Keratinocyte (primary cell): ENCODE measurements around the gene INTS1. TPM values are rescaled to one million over a fixed set of nuclear protein-coding genes. Genes with fewer than 3 reads are reported as not detected.

Source experiments
- DNase-seq: peaks from one replicate; pipeline ENCODE4 v3.0.0-alpha.2; 2011; ENCODE audit warnings: low read depth, missing footprints, low spot score
- FAIRE-seq: peaks from 2 replicates; lab custom pipeline; 2011; peaks lifted over from hg19 to GRCh38; lab: Jason Lieb, UNC
- H2AFZ ChIP-seq: 2 replicates; pipeline ENCODE4 v1.6.0; 2012; ENCODE audit warnings: low read length, control low read depth, inconsistent platforms; ENCODE audit not compliant: control insufficient read depth
- H3K27ac ChIP-seq: 2 replicates; pipeline ENCODE4 v1.5.1; 2011; ENCODE audit warnings: low read length; ENCODE audit not compliant: control insufficient read depth, insufficient read depth
- H3K27me3 ChIP-seq: 3 replicates; pipeline ENCODE4 v1.6.0; 2011; ENCODE audit warnings: low read length; ENCODE audit not compliant: control insufficient read depth, insufficient read depth; ENCODE audit errors: extremely low read depth
- H3K36me3 ChIP-seq, 2 experiments: 2 replicates in 1 of 2; 3 replicates in 1 of 2; pipeline ENCODE4 v1.5.1; 2011; ENCODE audit warnings: low read length in 2 of 2, mild to moderate bottlenecking in 1 of 2; ENCODE audit not compliant: control insufficient read depth in 2 of 2, insufficient read depth in 2 of 2; ENCODE audit errors: extremely low read depth in 1 of 2
- H3K4me1 ChIP-seq: 3 replicates; pipeline ENCODE4 v1.5.1; 2011; ENCODE audit warnings: low read length; ENCODE audit not compliant: control insufficient read depth, insufficient read depth; ENCODE audit errors: extremely low read depth
- H3K4me2 ChIP-seq: 3 replicates; pipeline ENCODE4 v1.6.0; 2011; ENCODE audit warnings: low read depth, low read length; ENCODE audit not compliant: control insufficient read depth, insufficient read depth; ENCODE audit errors: extremely low read depth
- H3K4me3 ChIP-seq, 3 experiments: fragments of 200-600 bp in 1 of 3; sonication (generic) in 1 of 3; 2 replicates in 2 of 3; 3 replicates in 1 of 3; pipeline ENCODE4 v1.5.1; 2011 to 2016; ENCODE audit warnings: low read length in 3 of 3, mild to moderate bottlenecking in 3 of 3, control low read depth in 2 of 3, inconsistent platforms in 1 of 3, low read depth in 1 of 3, mixed read lengths in 1 of 3, mixed run types in 1 of 3, moderate library complexity in 1 of 3; ENCODE audit not compliant: control insufficient read depth in 2 of 3, insufficient read depth in 2 of 3; ENCODE audit errors: extremely low read depth in 1 of 3
- H3K79me2 ChIP-seq: 2 replicates; pipeline ENCODE4 v1.6.0; 2012; ENCODE audit warnings: low read length; ENCODE audit not compliant: control insufficient read depth, insufficient read depth
- H3K9ac ChIP-seq: 3 replicates; pipeline ENCODE4 v1.6.0; 2011; ENCODE audit warnings: low read length; ENCODE audit not compliant: control insufficient read depth, insufficient read depth; ENCODE audit errors: extremely low read depth
- H3K9me1 ChIP-seq: 3 replicates; pipeline ENCODE4 v1.6.0; 2011; ENCODE audit warnings: low read length; ENCODE audit not compliant: control insufficient read depth, insufficient read depth; ENCODE audit errors: extremely low read depth
- H3K9me3 ChIP-seq: 2 replicates; pipeline ENCODE4 v1.5.1; 2012; ENCODE audit warnings: low read depth, low read length; ENCODE audit not compliant: control insufficient read depth
- H4K20me1 ChIP-seq: 3 replicates; pipeline ENCODE4 v1.6.0; 2011; ENCODE audit warnings: low read length; ENCODE audit not compliant: control insufficient read depth, insufficient read depth; ENCODE audit errors: extremely low read depth
- EZH2 ChIP-seq: IDR thresholded peaks from one replicate; pipeline ENCODE4 v1.6.1; 2012; ENCODE audit warnings: inconsistent platforms, mild to moderate bottlenecking, low read length, moderate library complexity
- dilution Hi-C: fragments of 300-500 bp; cut with MboI; formaldehyde crosslinking; loops from one replicate; pipeline ENCODE4 v1.7.0; 2020; ENCODE audit warnings: low sequenced_read_pairs; ENCODE audit not compliant: extremely low pct_ligation_motif_present
- polyA plus RNA-seq, 5 experiments: library from polyadenylated mRNA; depleted of rRNA in 3 of 5; stranded (reverse) in 3 of 5; stranded (forward) in 1 of 5; unstranded in 1 of 5; fragments of >200 nt; gene quantifications; 1 replicate in 1 of 5; 2 replicates in 3 of 5; 3 replicates in 1 of 5; pipeline versions ENCODE4 v1.2.1 to v1.2.3, GENCODE V29; 2011 to 2012; ENCODE audit warnings: missing spikeins in 2 of 5, low read depth in 1 of 5, low replicate concordance in 1 of 5
- TF ChIP-seq, protein P1 (sequence below), 3 experiments: IDR thresholded peaks in 1 of 3; conservative IDR thresholded peaks in 1 of 3; optimal IDR thresholded peaks in 1 of 3; 2 replicates in 2 of 3; 3 replicates in 1 of 3; pipeline versions ENCODE3 to v1.5.1; 2011; ENCODE audit warnings: low read length in 3 of 3, mild to moderate bottlenecking in 3 of 3, moderate library complexity in 2 of 3, control low read depth in 1 of 3, inconsistent platforms in 1 of 3; ENCODE audit not compliant: insufficient read depth in 2 of 3; ENCODE audit errors: extremely low read depth in 1 of 3

The INTS1 gene
- polyA plus RNA-seq, 1 donor (not counting 4 experiments of a cell fraction or from before 2014, with no cell fraction given), result 10.6 TPM

DNA sequence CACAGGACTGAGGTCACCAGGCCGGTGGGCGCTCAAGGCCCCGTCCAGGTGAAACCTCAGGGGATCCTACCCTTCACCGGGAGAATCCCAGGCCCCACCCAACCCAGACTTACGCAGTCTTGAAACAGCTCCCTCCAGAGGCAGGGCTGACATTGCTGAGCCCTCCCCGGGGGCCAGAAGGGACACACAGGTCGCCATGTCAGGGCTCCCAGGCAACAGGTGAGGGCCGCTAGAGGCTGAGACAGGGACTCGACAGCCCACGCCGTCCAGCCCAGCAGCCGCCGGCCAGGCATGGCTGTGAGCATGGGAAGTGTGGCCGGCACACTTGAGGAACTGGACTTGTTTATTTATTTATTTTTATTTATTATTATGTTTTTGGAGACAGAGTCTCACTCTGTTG, 55.2 kb downstream of the INTS1 start:
- Histone ChIP-seq H3K27me3 (no peaks in the 10 kb centered on the region), H3K4me3 (no peak overlapping the region), H3K9me1 (no peaks in the 10 kb centered on the region), H4K20me1 (no peaks in the 10 kb centered on the region), H3K4me2 (no peak overlapping the region), H3K79me2 (peaks cover 24% of the 10 kb centered on the region), H3K36me3 (peaks cover 0 to 5% of the 10 kb centered on the region in 2 experiments), H3K27ac (no peak overlapping the region), H3K4me1 (peaks cover 12% of the 10 kb centered on the region), H3K9me3 (no peaks in the 10 kb centered on the region), H2AFZ (no peak overlapping the region), H3K9ac (no peak overlapping the region)
- DNase-seq, result no peak
- dilution Hi-C loops, result no loop called here
- FAIRE-seq, result no peak
- TF ChIP-seq EZH2, result no peak
- TF ChIP-seq, protein P1, sequence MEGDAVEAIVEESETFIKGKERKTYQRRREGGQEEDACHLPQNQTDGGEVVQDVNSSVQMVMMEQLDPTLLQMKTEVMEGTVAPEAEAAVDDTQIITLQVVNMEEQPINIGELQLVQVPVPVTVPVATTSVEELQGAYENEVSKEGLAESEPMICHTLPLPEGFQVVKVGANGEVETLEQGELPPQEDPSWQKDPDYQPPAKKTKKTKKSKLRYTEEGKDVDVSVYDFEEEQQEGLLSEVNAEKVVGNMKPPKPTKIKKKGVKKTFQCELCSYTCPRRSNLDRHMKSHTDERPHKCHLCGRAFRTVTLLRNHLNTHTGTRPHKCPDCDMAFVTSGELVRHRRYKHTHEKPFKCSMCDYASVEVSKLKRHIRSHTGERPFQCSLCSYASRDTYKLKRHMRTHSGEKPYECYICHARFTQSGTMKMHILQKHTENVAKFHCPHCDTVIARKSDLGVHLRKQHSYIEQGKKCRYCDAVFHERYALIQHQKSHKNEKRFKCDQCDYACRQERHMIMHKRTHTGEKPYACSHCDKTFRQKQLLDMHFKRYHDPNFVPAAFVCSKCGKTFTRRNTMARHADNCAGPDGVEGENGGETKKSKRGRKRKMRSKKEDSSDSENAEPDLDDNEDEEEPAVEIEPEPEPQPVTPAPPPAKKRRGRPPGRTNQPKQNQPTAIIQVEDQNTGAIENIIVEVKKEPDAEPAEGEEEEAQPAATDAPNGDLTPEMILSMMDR (optimal IDR thresholded peaks at IDR 0.05 in 1 of 3, IDR thresholded peaks at IDR 0.05 in 1 of 3, conservative IDR thresholded peaks at IDR 0.05 in 1 of 3; ENCODE audit: extremely low read depth in 1 of 3, insufficient read depth in 2 of 3, low read length in 3 of 3), result no peak

DNA sequence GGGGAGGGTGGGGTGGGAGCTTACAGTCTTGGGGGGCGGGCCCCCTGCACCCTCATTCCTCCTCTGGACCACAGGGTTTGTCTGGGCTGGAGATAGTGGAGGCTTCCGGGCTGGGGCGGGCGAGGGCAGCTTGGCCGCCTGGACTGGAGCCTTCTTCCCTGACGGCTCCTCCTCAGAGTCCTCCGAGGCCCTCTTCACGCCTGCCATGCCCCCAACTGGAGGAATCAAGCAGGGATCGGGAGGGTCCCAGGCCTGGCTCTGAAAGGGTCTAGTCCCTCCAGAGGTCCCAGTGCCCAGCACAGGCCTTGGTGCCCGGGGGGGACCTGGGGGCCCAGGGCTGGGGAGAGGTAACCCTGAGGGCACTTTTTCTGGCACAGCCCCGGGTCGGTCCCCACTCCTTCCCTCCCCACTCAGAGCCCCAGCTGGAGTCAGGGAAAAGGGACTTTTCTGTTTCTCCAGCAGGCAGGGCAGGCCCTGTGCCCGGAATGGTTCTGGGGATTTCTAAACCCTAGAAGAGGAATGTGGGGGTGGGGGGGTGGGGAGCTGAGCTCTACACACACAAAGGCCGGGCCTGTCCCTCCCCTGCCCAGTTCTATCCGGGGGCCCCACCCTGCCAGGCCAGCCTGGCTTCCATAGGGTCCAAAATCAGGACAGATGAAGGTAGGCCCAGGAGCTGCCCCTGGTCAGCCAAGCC, 56.5 kb downstream of the INTS1 start:
- Histone ChIP-seq H3K4me2 (no peak overlapping the region), H4K20me1 (no peaks in the 10 kb centered on the region), H3K4me1 (peaks cover 11% of the 10 kb centered on the region), H3K79me2 (peaks cover 21% of the 10 kb centered on the region), H3K36me3 (peaks cover 0 to 5% of the 10 kb centered on the region in 2 experiments), H3K27me3 (no peaks in the 10 kb centered on the region), H3K9ac (no peak overlapping the region), H3K9me3 (no peaks in the 10 kb centered on the region), H2AFZ (no peak overlapping the region), H3K9me1 (no peaks in the 10 kb centered on the region), H3K27ac (no peak overlapping the region), H3K4me3 (no peak overlapping the region)
- TF ChIP-seq, protein P1 (optimal IDR thresholded peaks at IDR 0.05 in 1 of 3, IDR thresholded peaks at IDR 0.05 in 1 of 3, conservative IDR thresholded peaks at IDR 0.05 in 1 of 3; ENCODE audit: extremely low read depth in 1 of 3, insufficient read depth in 2 of 3, low read length in 3 of 3), result no peak
- no peak for TF ChIP-seq EZH2
- FAIRE-seq (no peak), DNase-seq (no peak)
- dilution Hi-C loops, result no loop called here
